ENCODE data around the gene YWHAE.
"Not testable (repeated sequence)": the region's sequence is repeated elsewhere in the genome, so short reads cannot be mapped to it uniquely, and the experiment has no call there.

The YWHAE gene

GRCh38 chr17:1379208-1379929 is 20.7 kb downstream of the YWHAE start:
- no peak overlapping the region for H3K4me3 ChIP-seq (ENCODE audit: low read depth, low read length)
- DNase-seq (ENCODE audit: low read depth) = no peak
- TF ChIP-seq CTCF (IDR thresholded peaks at IDR 0.05; ENCODE audit: low read depth, low read length, missing control alignments) = no peak

DNA sequence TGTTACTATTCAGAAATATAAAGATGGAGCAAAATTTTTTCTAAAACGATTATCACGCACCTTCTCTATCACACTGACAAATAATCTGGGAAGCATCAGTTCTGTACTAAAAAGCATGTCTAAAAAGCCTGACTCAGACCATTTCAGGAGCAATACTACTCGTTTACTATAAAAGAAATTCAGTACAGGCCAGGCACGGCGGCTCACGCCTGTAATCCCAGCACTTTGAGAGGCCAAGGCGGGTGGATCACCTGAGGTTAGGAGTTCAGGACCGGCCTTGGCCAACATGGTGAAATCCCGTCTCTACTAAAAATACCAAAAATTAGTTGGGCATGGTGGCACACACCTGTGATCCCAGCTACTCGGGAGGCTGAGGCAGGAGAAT is 21.6 kb downstream of the YWHAE start:
- DNase-seq (ENCODE audit: low read depth) = not testable (repeated sequence)

DNA sequence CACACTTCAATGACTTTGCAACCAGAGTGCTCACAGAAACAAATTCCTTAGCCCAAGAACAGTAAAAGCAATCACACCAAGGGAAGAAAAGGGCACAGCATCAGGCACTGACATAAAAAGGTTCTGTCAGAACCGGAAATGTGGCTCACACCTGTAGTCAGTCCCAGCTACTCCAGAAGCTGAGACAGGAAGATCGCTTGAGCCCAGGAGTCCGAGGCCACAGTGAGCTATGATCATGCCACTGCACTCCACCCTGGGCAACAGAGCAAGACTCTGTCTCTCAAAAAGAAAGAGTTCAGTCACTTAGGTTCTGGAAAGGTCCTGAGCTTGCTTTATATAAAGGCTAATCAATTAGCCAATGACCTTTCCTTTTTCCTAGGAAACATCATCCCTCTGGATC is 22.7 kb downstream of the YWHAE start:
- no peak for DNase-seq (ENCODE audit: low read depth)
- no peak overlapping the region; the same call in 1 of the 2 replicates for H3K4me3 ChIP-seq (ENCODE audit: low read depth, low read length)
- TF ChIP-seq CTCF (IDR thresholded peaks at IDR 0.05; ENCODE audit: low read depth, low read length, missing control alignments) = no peak

More for the DNA sequence above, 21.6 kb downstream of the YWHAE start:
- not testable (repeated sequence) for H3K4me3 ChIP-seq (ENCODE audit: low read depth, low read length)

DNA sequence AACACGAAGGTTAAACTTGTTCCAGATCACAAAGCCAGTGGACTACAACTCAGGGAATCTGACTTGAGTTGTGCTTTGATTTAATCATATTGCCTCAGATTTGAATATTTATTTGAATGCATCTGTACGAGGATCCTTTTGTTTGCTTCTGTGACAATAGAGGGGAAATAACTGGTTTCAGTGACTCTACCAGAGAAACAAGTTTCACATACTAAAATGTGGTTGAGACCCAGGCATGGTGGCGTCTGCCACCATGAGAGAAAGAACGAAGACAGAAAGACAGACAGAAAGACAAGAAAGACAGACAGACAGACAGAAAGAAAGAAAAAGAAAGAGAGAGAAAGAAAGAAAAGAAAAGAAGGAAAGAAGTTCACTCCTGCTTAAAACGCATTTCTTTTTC is 24.0 kb downstream of the YWHAE start:
- no peak for DNase-seq (ENCODE audit: low read depth)
- no peak for TF ChIP-seq CTCF (IDR thresholded peaks at IDR 0.05; ENCODE audit: low read depth, low read length, missing control alignments)
- H3K4me3 ChIP-seq (ENCODE audit: low read depth, low read length) = no peak overlapping the region

DNA sequence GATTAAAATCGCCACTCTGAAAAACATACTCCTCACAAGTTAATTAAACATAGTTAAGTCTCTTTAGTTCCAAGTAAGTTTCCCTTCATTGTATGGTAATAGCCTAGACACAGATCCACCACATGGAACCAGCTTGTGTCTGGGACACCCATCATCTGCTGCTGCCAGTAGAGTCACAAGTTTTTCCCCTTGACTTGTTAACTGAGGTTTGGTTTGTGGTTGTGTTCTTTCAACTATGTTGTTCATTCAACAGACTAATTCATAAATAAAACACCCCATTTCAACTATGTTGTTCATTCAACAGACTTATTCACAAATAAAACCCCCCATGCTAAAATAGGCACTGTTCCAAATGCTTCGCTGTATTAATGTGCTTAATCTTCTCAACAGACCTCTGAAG is 24.4 kb downstream of the YWHAE start:
- no peak for TF ChIP-seq CTCF (IDR thresholded peaks at IDR 0.05; ENCODE audit: low read depth, low read length, missing control alignments)
- H3K4me3 ChIP-seq (ENCODE audit: low read depth, low read length) = no peak overlapping the region
- no peak for DNase-seq (ENCODE audit: low read depth)

DNA sequence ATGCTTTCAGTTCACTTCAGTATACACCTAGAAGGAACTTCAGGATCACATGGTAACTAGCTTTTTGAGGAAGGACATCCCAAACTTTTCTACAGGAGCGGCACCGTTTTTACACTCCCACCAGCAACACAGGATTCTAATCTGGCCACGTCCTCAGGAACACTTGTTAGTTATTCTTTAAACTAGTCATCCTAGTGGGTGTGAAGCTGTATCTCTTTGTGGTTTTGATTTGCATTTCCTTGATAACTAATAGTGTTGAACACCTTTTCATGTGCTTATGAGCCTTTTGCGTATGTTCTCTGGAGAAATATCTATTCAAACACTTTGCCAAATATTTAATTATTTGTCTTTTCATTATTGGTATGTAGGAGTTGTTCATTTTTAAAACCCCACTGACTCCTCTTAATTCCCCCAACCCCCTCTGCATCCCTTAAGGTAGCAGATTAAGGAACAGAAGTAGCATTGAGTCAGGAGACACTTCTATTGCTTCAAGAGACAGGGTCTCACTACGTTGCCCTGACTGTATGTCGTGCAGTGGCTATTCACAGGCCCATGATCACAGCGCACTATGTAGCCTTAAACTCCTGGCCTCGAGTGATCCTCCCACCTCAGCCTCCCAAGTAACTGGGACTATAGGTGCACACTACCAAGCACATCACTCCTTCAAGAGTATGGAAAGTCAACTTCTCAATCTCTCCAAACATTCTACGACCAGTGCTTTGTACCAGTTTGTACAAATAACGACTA is 25.4 kb downstream of the YWHAE start:
- DNase-seq (ENCODE audit: low read depth) = no peak
- TF ChIP-seq CTCF (IDR thresholded peaks at IDR 0.05; ENCODE audit: low read depth, low read length, missing control alignments) = no peak
- H3K4me3 ChIP-seq (ENCODE audit: low read depth, low read length) = no peak overlapping the region

- DNase-seq (ENCODE audit: low read depth) = no peak
- TF ChIP-seq CTCF (IDR thresholded peaks at IDR 0.05; ENCODE audit: low read depth, low read length, missing control alignments) = no peak
- H3K4me3 ChIP-seq (ENCODE audit: low read depth, low read length) = no peak overlapping the region
Measured at GRCh38 chr17:1373707-1374237, 26.2 kb downstream of the YWHAE start.

Data from GM12864 (cell line).